ENCODE results near the gene BLTP1.

BLTP1 gene

GRCh38 chr4:122119739-122120138 lies 32.4 kb upstream of the BLTP1 start:
- CTCF ChIA-PET = no interaction called here
- no peak overlapping the region for H3K27ac ChIP-seq
- no peak for DNase-seq (ENCODE audit: low spot score)
- POLR2A ChIA-PET (ENCODE audit: low non-redundant PET) = no interaction called here
- no peak for TF ChIP-seq CTCF (conservative IDR thresholded peaks at IDR 0.05; ENCODE audit: low read depth)

GRCh38 chr4:122121593-122121992 lies 30.5 kb upstream of the BLTP1 start:
- POLR2A ChIA-PET (ENCODE audit: low non-redundant PET) = no interaction called here
- no peak overlapping the region for H3K27ac ChIP-seq
- TF ChIP-seq CTCF (conservative IDR thresholded peaks at IDR 0.05; ENCODE audit: low read depth) = no peak
- CTCF ChIA-PET = no interaction called here
- no peak for DNase-seq (ENCODE audit: low spot score)

GRCh38 chr4:122122083-122122482 lies 30.0 kb upstream of the BLTP1 start:
- DNase-seq (ENCODE audit: low spot score) = no peak
- POLR2A ChIA-PET (ENCODE audit: low non-redundant PET) = no interaction called here
- no peak for TF ChIP-seq CTCF (conservative IDR thresholded peaks at IDR 0.05; ENCODE audit: low read depth)
- no peak overlapping the region for H3K27ac ChIP-seq
- CTCF ChIA-PET = no interaction called here

- no peak for DNase-seq (ENCODE audit: low spot score)
- no peak for TF ChIP-seq CTCF (conservative IDR thresholded peaks at IDR 0.05; ENCODE audit: low read depth)
- POLR2A ChIA-PET (ENCODE audit: low non-redundant PET) = no interaction called here
- H3K27ac ChIP-seq = no peak overlapping the region
- CTCF ChIA-PET = interaction anchor here (0.6 kb wide), 1 partner anchor 178 kb away, joined by 8 read pairs; no protein-coding TSS in a partner anchor
These were observed 23.1 kb upstream of the BLTP1 start for GRCh38 chr4:122129061-122129460.

GRCh38 chr4:122131562-122132157 lies 20.5 kb upstream of the BLTP1 start:
- TF ChIP-seq CTCF (conservative IDR thresholded peaks at IDR 0.05; ENCODE audit: low read depth) = no peak
- DNase-seq (ENCODE audit: low spot score) = no peak
- CTCF ChIA-PET = interaction anchor here (0.6 kb wide), 1 partner anchor 31 kb away, joined by 4 read pairs; no protein-coding TSS in a partner anchor
- no peak overlapping the region for H3K27ac ChIP-seq
- POLR2A ChIA-PET (ENCODE audit: low non-redundant PET) = no interaction called here

- no peak overlapping the region for H3K27ac ChIP-seq
- DNase-seq (ENCODE audit: low spot score) = no peak
- ChIA-PET POLR2A (ENCODE audit: low non-redundant PET) (no interaction called here), CTCF (interaction anchor here (0.7 kb wide), 1 partner anchor 323 kb away, joined by 3 read pairs; no protein-coding TSS in a partner anchor)
- TF ChIP-seq CTCF (conservative IDR thresholded peaks at IDR 0.05; ENCODE audit: low read depth) = no peak
These were observed 19.2 kb upstream of the BLTP1 start for GRCh38 chr4:122132891-122133290.

Data from RWPE1 (cell line).